Measurements from ENCODE around the gene OR2T33.

- TF ChIP-seq, protein P1, sequence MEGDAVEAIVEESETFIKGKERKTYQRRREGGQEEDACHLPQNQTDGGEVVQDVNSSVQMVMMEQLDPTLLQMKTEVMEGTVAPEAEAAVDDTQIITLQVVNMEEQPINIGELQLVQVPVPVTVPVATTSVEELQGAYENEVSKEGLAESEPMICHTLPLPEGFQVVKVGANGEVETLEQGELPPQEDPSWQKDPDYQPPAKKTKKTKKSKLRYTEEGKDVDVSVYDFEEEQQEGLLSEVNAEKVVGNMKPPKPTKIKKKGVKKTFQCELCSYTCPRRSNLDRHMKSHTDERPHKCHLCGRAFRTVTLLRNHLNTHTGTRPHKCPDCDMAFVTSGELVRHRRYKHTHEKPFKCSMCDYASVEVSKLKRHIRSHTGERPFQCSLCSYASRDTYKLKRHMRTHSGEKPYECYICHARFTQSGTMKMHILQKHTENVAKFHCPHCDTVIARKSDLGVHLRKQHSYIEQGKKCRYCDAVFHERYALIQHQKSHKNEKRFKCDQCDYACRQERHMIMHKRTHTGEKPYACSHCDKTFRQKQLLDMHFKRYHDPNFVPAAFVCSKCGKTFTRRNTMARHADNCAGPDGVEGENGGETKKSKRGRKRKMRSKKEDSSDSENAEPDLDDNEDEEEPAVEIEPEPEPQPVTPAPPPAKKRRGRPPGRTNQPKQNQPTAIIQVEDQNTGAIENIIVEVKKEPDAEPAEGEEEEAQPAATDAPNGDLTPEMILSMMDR (IDR thresholded peaks at IDR 0.05; ENCODE audit: low read length) = no peak
- TF ChIP-seq EZH2 (optimal IDR thresholded peaks at IDR 0.05; ENCODE audit: low read depth, low read length) = no peak
Observed at GRCh38 chr1:248239478-248239877, 38.3 kb downstream of the OR2T33 start.
